HEK293T (cell line): ENCODE data around the gene ZCCHC24.

Source experiments
- CTCF ChIA-PET: fragments of 350-600 bp; formaldehyde crosslinking; extraction: SDS; loops from one replicate; lab custom pipeline; 2021; ENCODE audit warnings: antibody characterized with exemption, inconsistent platforms; lab: Yijun Ruan, JAX
- POLR2A ChIA-PET: fragments of 350-600 bp; formaldehyde crosslinking; extraction: SDS; loops from one replicate; lab custom pipeline; 2020; ENCODE audit warnings: antibody characterized with exemption, inconsistent platforms; lab: Yijun Ruan, JAX
- DNase-seq: peaks from one replicate; pipeline ENCODE4 v3.0.0; 2012; ENCODE audit warnings: mixed read lengths; ENCODE audit errors: extremely low spot score
- ARNT ChIP-seq: fragments of 450-650 bp; IDR thresholded peaks from 2 replicates; pipeline ENCODE4 v1.6.1; 2017; ENCODE audit warnings: mild to moderate bottlenecking
- BHLHE40 ChIP-seq: fragments of 450-650 bp; IDR thresholded peaks from 2 replicates; pipeline ENCODE4 v1.6.1; 2016; ENCODE audit warnings: mild to moderate bottlenecking, moderate library complexity, borderline replicate concordance
- CTBP1 ChIP-seq: fragments of 450-650 bp; IDR thresholded peaks from 2 replicates; pipeline ENCODE4 v1.6.1; 2016; ENCODE audit warnings: borderline replicate concordance
- ELF4 ChIP-seq: fragments of 450-650 bp; IDR thresholded peaks from 2 replicates; pipeline ENCODE4 v1.6.1; 2017; ENCODE audit warnings: antibody characterized with exemption
- FOXA1 ChIP-seq: fragments of 450-650 bp; IDR thresholded peaks from 2 replicates; pipeline ENCODE4 v1.6.1; 2016; ENCODE audit warnings: mild to moderate bottlenecking
- FOXK2 ChIP-seq: fragments of 450-650 bp; IDR thresholded peaks from 2 replicates; pipeline ENCODE4 v1.6.1; 2016; ENCODE audit warnings: mild to moderate bottlenecking
- FOXM1 ChIP-seq: fragments of 450-650 bp; IDR thresholded peaks from 2 replicates; pipeline ENCODE4 v1.6.1; 2017; ENCODE audit warnings: mild to moderate bottlenecking, borderline replicate concordance
- HDGF ChIP-seq: fragments of 450-650 bp; IDR thresholded peaks from 2 replicates; pipeline ENCODE4 v1.6.1; 2017; ENCODE audit warnings: antibody characterized with exemption, borderline replicate concordance
- L3MBTL2 ChIP-seq: fragments of 450-650 bp; conservative IDR thresholded peaks from 2 replicates; pipeline ENCODE4 v1.6.1; 2016; ENCODE audit warnings: mild to moderate bottlenecking
- LEF1 ChIP-seq: fragments of 450-650 bp; IDR thresholded peaks from 2 replicates; pipeline ENCODE4 v1.6.1; 2017; ENCODE audit warnings: mild to moderate bottlenecking, borderline replicate concordance
- NFRKB ChIP-seq: fragments of 450-650 bp; IDR thresholded peaks from 2 replicates; pipeline ENCODE4 v1.6.1; 2016; ENCODE audit warnings: mild to moderate bottlenecking, moderate library complexity
- SP1 ChIP-seq: fragments of 450-650 bp; IDR thresholded peaks from 2 replicates; pipeline ENCODE4 v1.6.1; 2017
- SUZ12 ChIP-seq: fragments of 450-650 bp; IDR thresholded peaks from 2 replicates; pipeline ENCODE4 v1.6.1; 2016; ENCODE audit warnings: mild to moderate bottlenecking
- TARDBP ChIP-seq: fragments of 450-650 bp; IDR thresholded peaks from 2 replicates; pipeline ENCODE4 v1.6.1; 2016
- ZNF384 ChIP-seq: fragments of 450-650 bp; IDR thresholded peaks from 2 replicates; pipeline ENCODE4 v1.6.1; 2016
- TF ChIP-seq, protein P1 (sequence below): fragments of 450-650 bp; IDR thresholded peaks from 2 replicates; pipeline ENCODE4 v1.6.1; 2016

The ZCCHC24 gene

DNA sequence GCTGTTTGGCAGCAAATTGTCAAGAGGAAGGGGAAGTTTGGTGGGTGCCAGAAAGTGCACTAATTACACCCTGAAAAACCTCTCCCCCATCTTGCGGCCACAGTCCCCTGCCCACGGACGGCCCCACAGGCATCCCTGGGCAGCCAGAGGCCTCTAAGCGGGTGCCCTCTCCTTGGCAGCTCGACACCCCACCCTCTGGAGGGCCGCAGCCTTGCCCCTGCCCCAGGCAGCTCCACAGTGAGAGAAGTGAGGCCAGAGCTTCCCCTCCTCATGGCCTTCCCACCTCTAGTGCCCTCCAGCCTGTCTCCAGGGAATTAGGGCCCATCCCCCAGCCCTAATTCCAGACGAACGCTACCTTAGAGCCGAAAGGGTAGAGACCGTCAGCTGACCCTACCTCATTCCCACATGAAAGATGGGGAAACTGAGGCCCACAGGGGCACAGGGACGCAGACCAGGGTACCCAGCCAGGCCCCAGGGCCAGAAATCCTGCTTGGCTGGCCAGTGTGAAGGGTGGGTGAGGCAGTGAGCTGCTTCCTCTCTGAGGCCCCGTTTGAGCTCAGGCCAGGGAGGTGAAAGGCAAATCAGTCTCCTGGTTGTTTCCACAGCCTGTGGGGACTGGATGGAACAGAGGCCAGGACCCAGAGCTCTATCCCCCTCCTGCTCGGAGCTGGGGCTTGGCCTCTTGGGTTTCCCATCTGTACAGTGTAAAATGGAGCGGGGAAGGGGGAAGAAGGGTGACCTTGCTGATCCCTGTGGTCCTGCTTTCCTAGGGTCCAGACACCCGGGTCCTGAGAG, 10.0 kb downstream of the ZCCHC24 start:
- no peak for DNase-seq
- ChIA-PET CTCF (interaction anchor here (1.5 kb wide), 1 partner anchor 34 kb away, joined by 3 read pairs; no protein-coding TSS in a partner anchor), POLR2A (interaction anchor here (2.8 kb wide), 1 partner anchor 10 kb away, joined by 11 read pairs; the partner anchor contains the start of gene ZCCHC24)
- TF ChIP-seq SP1 (no peak), HDGF (no peak), FOXK2 (no peak), NFRKB (no peak)

DNA sequence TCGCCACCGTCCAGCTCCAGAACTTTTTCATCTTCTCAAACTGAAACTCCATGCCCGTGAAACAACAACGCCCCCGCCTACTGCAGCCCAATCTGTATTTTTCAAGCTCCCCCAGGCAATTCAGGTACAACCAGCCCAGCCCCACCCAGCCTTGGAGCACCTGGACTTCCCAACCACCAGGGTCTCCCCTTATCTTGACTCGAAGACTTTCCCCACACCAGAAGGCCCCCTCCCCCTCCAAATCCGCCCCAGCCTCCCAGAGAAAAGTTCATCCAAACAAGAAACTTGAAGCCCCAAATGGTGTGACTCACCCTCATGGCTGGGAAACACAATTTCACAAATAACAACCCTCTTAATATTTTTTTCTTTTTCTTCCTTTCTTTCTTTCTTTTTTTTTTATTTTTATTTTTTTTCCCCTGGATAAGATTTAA, 10.6 kb downstream of the ZCCHC24 start:
- CTCF ChIA-PET: interaction anchor here (1.5 kb wide), 1 partner anchor 34 kb away, joined by 3 read pairs; no protein-coding TSS in a partner anchor
- POLR2A ChIA-PET: interaction anchor here (2.8 kb wide), 1 partner anchor 11 kb away, joined by 11 read pairs; the partner anchor contains the start of gene ZCCHC24
- TF ChIP-seq L3MBTL2 (no peak), BHLHE40 (no peak), ELF4 (no peak), LEF1 (no peak), NFRKB (no peak), ARNT (no peak), FOXM1 (no peak), SUZ12 (no peak), FOXK2 (no peak), ZNF384 (no peak), TARDBP (no peak), SP1 (no peak), HDGF (no peak), CTBP1 (no peak), FOXA1 (no peak)
- TF ChIP-seq, protein P1, sequence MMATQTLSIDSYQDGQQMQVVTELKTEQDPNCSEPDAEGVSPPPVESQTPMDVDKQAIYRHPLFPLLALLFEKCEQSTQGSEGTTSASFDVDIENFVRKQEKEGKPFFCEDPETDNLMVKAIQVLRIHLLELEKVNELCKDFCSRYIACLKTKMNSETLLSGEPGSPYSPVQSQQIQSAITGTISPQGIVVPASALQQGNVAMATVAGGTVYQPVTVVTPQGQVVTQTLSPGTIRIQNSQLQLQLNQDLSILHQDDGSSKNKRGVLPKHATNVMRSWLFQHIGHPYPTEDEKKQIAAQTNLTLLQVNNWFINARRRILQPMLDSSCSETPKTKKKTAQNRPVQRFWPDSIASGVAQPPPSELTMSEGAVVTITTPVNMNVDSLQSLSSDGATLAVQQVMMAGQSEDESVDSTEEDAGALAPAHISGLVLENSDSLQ: no peak
- DNase-seq: no peak

DNA sequence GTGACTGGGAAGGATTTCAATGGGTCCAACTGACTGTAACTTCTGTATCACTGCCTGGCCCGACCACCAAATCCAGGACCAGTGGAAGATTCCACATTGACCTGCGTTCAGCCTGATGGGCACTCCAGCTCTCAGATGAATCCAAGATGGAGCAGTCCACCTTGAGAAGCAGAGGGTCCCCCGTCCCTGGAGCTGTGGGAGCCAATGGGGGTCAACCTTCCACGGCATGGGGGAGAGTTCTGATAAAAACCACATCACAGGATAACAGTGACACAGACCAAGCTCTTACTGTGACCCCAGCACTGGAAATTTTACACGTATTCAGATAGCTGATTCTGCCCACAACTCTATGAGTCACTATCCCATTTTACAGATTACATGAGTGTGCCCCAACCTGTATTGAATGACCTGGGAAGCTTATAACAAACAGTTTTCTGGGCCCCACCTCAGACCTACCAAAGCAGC, 11.2 kb downstream of the ZCCHC24 start:
- POLR2A ChIA-PET: interaction anchor here (2.8 kb wide), 1 partner anchor 11 kb away, joined by 11 read pairs; the partner anchor contains the start of gene ZCCHC24
- TF ChIP-seq CTBP1: no peak
- no peak for TF ChIP-seq ELF4
- TF ChIP-seq BHLHE40: no peak
- TF ChIP-seq FOXK2: no peak
- no peak for TF ChIP-seq SP1
- TF ChIP-seq, protein P1: no peak
- no peak for TF ChIP-seq TARDBP
- TF ChIP-seq FOXA1: no peak
- TF ChIP-seq SUZ12: no peak
- TF ChIP-seq NFRKB: no peak
- no peak for TF ChIP-seq L3MBTL2
- TF ChIP-seq ARNT: no peak
- TF ChIP-seq LEF1: no peak
- no peak for TF ChIP-seq FOXM1
- DNase-seq: no peak
- CTCF ChIA-PET: interaction anchor here (1.5 kb wide), 1 partner anchor 35 kb away, joined by 3 read pairs; no protein-coding TSS in a partner anchor

DNA sequence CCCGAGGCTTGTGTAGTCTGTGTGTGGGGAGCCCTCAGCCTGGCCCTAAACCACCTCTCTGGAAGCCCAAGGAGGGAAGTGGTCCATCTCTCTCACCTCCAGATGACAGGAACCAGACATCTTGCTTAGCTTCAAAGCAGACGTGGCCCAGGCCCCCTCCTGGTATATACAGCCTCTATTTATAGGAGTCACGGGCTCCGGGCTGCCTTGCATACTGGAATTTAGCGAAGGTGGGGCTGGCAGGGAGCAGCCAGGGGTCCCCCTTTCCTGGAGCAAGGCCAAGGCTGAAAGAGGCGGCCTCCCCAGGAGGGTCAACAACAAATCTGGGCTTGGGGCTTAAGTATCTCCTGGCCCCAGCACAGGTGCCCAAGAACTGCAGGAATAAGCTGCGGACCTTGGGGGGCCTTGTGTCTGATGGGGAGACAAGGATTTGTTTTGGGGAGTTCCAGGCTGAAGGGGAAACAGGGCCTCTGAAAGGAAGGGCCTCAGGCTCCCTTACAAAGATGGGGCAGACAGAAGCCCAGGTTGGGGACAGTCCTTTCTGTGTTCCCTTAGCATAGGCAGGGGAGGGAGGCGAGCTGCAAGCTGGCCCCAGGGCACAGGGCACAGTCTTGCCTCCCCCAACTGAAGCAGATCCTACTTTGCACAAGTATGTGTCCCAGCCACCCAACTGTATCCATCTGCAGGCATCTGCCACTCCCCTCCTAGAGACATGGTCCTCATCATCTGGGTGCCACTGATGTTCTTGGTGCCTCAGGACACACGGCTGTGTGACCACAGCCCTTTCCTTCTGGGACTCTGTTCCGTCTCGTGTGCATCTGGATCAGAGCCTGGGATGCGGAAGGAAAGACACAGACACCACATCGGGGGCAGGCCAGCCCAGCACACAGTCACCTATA, 11.9 kb downstream of the ZCCHC24 start:
- ChIA-PET POLR2A (interaction anchor here (2.8 kb wide), 1 partner anchor 12 kb away, joined by 11 read pairs; the partner anchor contains the start of gene ZCCHC24), CTCF (no interaction called here)
- TF ChIP-seq BHLHE40: no peak
- TF ChIP-seq CTBP1: no peak
- TF ChIP-seq SUZ12: no peak
- TF ChIP-seq ARNT: no peak
- no peak for TF ChIP-seq NFRKB
- TF ChIP-seq L3MBTL2: no peak
- no peak for TF ChIP-seq ELF4
- no peak for TF ChIP-seq FOXK2
- TF ChIP-seq HDGF: no peak
- TF ChIP-seq LEF1: no peak
- no peak for TF ChIP-seq ZNF384
- TF ChIP-seq SP1: no peak
- TF ChIP-seq, protein P1: no peak
- no peak for TF ChIP-seq FOXA1
- no peak for TF ChIP-seq TARDBP
- no peak for TF ChIP-seq FOXM1

More for the DNA sequence above, 11.9 kb downstream of the ZCCHC24 start:
- DNase-seq: no peak
